HG03354 (cell line): ENCODE results near the gene SKA2.
"Not testable (repeated sequence)": the region's sequence is repeated elsewhere in the genome, so short reads cannot be mapped to it uniquely, and the experiment has no call there.

Source experiments
- ATAC-seq: cut with Tn5 transposase; IDR thresholded peaks from one replicate; pipeline ENCODE4 v1.9.1; 2021; ENCODE audit warnings: mild to moderate bottlenecking; ENCODE audit not compliant: unreplicated experiment, poor library complexity, severe bottlenecking

The SKA2 gene

DNA sequence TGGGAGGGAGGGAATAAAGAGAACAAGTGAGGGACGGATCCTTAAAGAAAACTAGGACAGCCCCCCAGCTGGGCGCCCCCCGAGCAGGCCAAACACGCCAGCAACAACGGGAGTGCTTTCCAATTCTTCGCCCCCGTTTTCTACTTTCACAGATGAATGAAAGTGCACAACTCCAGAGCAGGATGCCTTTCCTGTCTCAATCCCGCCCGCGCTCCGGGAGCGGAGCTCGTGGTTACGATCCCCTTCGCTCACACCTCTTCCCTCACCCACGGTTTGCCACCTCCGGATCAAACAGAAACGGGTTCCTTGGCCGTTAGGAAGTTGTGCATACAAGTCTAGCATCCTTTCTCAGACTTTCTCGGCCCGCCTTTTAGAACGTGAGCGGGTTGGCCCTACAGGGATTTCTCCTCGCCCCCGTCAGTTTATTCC, 680 bp downstream of the SKA2 start:
- ATAC-seq, result no peak

DNA sequence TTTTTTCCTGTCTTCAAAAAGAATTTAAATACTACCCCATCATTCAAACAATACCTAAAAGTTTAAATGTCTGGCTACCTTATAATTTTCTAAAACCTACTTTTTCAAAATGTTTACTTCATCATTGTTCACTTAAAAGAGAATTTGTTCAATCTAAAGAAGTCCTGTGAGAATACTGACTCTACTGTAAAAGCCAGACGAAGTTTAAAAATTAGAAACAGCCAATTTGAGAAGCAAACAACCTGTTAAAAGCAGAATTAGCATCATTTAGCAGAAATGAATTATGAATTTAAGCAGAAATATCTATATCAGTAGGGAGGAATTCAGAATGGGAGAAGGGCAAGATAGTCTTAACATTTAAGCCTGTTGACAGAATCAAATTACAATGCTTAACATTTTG, 2.1 kb downstream of the SKA2 start:
- no peak for ATAC-seq

DNA sequence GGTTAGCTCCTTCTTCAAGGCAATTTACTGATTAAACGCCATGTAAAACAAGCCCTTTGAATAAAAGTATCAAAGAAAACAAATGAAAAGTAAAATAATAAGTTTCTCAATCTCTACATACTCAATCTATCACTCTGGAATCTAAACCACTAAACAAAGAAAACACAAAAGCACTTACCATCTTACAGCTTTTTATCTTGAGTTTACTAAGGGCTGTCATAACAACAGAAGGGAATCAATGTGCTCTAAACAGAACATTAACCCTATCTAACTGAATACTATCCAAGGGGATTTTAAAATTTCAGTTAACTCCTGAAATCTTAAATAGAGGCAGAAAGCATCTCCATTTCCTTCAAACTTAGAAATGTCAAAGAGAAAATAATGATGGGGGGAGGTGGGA, 3.4 kb downstream of the SKA2 start:
- ATAC-seq, result no peak

DNA sequence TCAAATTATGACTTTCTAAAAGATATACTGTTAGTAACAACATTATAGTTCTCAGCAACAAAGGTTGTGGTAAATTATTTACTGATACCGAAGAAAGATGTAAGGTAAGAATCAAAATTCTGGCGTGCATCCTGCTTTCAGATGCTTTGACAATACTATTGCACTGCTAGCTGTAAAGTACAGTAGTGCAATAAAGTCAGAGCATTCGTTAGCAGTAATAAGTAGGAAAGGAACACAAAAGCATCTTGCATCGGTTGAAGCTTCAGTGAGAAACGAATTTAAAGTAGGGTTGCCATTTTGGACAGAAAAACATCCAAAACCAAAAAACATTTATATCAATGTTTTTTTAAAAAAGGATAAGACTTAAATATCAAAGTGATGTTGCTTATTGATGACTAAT, 4.0 kb downstream of the SKA2 start:
- no peak for ATAC-seq

DNA sequence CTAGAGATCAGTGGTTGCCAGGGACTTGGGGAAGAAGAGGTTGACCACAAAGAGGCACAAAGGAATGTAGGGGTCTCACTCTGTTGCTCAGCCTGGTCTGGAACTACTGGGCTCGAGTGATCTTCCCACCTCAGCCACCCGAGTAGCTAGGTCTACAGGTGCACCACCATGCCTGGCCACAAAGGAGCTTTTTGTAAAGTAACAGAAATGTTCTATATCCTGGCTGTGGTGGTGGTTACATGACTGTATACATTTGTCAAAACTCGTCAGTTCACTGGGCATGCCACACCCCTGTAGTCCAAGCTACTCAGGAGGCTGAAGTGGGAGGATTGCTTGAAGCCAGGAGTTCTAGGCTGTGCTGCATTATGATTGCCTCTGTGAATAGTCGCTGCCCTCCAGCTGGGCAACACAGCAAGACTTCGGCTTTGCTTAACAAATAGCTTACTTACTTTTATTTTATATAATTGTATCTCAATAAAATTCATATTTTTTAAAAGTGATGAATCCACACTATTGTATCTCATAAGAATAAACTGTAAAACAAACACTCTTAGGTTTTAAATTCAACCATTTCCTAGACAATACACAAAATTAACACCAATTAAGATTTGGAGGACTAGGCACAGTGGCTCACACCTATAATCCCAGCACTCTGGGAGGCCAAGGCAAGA, 5.0 kb downstream of the SKA2 start:
- ATAC-seq, result no peak

DNA sequence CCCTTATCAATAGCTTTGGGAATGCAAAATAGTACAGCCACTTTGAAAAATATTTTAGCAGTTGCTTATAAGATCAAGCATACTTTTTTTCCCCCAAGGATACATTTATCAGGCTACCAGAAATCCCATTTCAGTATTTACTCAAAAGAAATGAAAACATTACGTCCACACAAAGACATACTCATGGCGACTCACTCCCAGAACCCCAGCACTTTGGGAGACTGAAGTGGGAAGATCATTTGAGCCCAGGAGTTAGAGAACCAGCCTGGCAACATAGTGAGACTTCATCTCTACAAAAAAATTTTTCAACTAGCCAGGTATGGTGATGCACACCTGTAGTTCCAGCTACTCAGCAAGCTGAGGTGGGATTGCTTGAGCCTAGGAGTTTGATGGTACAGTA, 5.9 kb downstream of the SKA2 start:
- ATAC-seq, result no peak

DNA sequence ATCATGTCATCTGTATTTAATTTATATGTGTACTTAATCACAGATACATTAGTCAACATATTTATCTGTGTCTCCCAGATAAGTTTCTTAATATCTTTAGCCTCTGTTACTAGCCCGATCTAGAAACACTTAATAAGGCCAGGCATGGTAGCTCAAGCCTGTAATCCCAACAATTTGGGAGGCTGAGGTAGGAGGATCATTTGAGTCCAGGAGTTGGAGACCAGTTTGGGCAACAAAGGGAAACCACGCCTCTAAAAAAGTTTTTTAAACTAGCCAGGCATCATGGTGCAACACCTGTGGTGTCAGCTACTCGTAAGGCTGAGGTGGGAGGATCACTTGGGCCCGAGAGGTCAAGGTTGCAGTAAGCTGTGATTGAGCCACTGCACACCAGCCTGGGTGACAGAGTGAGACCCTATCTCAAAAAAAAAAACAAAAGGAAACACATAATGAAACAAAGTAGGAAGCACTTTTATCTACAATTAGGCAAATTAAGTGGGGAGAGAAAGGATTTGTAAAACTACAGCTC, 9.4 kb downstream of the SKA2 start:
- ATAC-seq, result no peak

DNA sequence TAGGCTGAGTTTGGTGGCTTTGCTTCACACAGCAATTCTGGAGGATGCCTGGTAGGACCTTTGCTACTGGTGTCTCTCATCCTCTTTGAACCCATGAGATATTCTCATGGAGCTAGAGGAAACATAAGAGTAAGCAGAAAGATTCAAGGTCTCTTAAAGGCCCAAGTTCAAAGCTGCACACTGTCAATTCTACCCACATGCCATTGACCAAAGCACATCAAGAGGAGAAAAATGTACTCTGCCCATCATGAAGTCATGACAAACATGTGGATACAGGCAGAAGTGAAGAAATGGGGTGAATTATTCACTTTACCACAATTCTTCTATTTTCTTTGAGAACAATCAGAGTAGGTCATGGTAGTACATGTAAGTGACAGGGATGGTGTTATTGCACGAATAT, 13.1 kb downstream of the SKA2 start:
- ATAC-seq, result no peak

DNA sequence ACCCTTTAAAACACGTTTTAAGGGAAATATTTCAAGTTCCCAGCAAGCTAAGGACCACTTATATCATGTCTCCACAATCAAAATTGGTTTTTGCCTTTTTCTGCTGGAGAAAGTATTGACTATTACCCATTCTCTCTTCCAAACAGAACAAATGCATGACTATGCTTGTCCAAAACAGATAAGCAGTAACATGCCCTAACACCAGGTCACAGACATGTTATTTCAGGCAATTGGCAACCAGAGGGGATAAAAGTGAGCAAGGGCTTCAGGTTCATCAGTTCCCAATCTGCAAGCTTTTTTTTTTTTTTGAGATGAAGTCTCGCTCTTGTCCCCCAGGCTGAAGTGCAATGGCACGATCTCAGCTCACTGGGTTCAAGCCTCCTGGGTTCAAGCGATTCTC, 15.0 kb downstream of the SKA2 start:
- no peak for ATAC-seq

DNA sequence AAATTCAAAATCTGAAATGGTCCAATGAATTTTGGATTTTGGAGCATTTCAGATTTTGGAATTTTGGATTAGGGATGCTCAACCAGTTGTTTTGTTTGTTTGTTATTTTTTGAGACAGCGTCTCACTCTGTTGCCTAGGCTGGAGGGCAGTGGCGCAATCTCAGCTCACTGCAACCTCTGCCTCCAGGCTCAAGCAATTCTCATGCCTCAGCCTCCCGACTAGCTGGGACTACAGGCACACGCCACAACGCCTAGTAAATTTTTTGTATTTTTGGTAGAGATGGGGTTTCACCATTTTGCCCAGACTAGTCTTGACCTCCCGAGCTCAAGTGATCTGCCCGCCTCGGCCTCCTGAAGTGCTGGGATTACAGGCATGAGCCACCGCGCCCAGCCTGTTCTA, 16.6 kb downstream of the SKA2 start:
- not testable (repeated sequence) for ATAC-seq

DNA sequence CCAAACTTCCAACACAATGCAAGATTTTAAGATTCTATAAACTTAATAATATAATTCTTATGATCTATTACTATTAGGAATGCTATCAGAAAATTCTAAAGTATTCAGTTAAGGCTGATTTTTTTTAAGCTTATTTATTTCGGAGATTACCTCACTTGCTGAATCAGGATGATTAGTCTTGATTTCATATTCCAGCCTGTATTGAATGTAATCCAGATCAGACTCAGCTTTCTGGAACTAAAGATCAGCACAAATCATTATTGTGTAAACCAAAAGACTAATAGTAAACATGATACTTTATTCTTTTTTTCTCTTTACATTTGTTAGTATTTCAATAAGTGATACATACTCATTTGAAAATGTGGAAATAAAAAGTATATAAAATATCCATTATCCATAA, 23.9 kb downstream of the SKA2 start:
- no peak for ATAC-seq

DNA sequence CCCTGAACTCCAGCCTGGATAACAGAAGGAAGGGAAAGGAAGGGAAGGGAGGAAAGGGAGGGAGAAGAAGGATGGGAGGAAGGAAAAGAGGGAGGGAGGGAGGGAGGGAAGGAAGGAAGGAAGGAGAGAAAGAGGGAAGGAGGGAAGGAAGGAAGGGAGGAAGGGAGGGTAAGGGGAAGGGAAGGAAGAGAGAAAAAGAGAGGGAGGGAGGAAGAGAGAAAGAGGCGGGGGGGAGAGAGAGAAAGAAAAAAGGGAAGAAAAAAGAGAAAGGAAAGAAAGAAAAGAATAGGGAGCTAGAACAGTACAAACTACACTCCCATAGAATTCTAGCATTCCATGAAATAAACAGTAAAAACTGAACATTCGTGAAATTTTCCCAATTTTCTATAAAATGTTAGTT, 25.2 kb downstream of the SKA2 start:
- ATAC-seq, result no peak

DNA sequence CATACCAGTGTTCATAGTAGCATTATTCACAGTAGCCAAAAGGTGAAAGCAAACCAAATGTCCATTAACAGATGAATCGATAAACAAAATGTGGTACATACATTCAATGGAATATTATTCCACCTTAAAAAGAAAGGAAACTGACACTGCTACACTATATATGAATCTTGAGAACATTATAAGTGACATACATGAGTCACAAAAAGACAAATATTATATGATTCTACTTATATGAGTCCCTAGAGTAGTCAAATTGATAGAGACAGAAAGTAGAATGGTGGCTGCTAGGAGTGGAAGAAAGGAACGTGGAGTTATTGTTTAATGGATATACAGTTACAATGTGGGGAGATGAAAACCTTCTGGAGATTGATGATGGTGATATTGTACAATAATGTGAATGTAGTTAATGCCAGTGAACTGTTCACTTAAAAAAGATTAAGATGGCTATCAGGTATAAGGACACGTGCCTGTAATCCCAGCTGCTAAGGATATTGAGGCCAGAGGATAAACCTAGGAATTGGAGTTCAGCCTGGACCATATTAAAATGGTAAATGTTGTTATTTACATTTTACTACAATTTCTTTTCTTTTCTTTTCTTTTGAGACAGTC, 28.1 kb downstream of the SKA2 start:
- no peak for ATAC-seq

DNA sequence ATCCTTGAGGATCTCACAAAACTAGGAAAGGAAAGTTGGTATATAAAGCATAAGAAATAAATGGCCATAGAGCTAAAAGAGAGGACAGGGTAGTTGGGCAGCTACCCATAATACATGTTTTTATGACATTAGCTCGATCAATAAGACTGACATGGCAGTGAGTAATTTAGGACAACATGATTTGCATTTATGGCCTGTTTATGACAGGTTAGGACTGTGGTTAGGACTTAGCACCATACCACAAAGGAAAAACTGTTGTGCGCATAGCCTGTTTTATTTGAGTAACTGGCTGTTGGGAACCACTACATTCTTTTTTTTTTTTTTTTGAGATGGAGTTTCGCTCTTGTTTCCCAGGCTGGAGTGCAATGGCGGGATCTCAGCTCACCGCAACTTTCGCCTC, 30.3 kb downstream of the SKA2 start:
- ATAC-seq, result no peak

DNA sequence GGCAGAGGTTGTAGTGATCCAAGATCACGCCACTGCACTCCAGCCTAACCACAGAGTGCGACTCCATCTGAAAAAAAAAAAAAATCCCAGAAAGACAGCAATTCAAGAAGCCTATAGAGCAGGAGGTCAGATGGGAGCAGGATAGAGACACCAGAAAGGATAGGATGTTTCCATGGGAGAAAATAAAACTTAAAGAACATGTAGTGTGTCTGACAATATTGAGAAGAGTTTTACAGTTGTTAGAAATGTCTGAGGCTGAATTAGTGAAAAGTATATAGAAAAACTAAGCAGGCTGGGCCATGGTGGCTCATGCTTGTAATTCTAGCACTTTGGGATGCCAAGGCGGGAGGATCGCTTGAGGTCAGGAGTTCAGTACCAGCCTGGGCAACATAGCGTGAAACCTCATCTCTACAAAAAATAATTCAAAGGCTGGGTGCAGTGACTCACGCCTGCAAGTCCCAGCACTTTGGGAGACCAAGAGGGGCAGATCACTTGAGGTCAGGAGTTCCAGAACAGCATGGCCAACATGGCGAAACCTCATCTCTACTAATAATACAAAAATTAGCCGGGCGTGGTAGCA, 33.0 kb downstream of the SKA2 start:
- ATAC-seq, result no peak

DNA sequence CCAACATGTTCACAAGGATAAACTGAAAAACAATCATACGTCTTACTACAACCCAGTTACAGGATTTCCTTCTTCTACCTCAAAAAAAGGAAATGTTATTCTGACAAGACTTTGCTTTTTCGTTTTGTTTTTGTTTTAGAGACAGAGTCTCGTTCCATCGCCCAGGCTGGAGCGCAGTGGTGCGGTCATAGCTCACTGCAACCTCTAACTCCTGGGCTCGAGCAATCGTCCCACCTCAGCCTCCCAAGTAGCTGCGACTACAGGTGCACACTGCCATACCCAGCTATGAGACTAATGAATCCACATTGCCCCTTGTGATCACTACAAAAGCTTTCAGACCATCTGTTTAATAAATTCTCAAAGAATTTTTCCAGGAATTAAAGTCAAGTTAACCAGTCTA, 39.5 kb downstream of the SKA2 start:
- ATAC-seq, result no peak

DNA sequence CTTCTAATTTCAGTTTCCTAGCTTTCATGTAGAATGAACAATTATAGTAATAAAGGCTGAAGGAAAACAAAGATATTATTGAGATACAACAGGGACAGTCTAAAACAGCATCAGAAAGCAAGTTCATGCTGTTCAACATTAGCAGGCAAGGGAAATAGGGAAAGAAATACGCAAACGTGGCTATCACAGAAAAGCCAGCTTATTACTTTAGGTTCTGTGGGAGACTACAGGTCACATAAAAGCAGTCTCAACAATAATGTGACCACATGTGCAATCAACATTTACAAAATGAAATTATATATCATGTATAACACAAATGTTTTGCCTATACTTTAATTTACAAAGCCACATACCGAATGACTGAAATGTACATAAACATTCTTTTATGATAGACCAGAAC, 43.4 kb downstream of the SKA2 start:
- ATAC-seq, result no peak

DNA sequence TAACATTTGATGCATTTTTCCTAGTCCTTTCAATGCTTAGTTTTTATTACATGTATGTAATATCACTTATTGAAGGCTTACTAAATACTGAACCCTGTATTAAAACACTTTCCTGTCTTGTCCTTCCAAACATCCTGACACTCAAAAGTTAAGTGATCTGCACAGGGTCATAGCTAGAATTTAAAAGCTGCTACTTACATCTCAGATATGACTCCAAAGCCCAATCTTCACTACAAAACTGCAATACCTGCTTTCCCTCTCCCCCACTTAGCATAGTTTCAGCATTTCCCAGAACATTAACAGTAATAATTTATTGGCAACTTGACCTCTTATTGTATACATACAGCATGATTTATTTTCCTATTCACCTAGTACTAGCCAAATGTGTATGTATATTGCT, 44.0 kb downstream of the SKA2 start:
- ATAC-seq, result no peak

DNA sequence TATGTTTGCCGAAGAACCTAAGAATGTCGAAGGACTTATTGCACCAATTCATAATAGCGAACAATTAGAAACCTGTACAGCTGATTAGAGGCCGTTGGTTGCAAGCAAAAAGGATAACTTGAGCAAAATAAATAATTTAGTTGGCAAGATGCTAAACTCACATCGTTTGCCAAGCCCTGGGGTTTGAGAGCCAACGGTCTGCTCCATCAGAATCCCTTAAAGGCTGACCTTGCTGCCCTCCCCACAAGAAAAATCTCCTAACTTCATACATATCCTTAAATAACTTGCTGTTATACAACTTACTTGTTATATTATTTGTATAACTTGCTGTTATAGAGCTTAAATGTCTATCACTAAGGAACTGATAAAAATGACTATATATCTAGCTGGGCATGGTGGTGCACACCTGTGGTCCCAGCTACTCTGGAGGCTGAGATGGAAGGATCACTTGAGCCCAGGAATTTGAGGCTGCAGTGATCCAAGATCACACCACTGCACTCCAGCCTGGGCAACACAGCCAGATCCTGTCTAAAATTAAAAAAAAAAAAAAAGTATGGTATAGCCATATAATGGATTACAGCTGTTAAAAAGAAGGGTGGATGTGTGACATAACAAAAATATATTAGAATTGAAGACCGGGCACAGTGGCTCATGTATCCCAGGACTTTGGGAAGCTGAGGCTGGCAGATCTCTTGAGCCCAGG, 46.4 kb downstream of the SKA2 start:
- no peak for ATAC-seq

DNA sequence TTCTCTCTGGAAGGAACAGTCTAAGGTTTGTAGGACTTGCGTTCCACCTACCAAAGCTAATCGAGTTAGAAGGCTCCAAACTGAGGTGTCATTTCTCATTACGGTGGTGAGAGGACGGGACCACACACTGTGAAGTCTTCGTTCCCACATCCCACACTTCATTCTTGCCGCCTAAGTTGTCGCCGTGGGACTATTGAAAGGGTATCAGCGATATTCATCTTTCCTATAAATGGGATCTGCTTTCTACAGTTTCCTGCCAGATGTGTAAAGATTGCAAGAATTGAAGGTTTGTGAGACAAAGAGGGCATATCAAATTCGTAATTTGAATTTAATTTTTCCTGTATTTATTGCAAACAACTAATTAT, 47.7 kb downstream of the SKA2 start:
- no peak for ATAC-seq
